Hematopoietic multipotent progenitor cell treated with erythropoietin and hydrocortisone succinate and interleukin-3 and kit ligand, for 4 days (in vitro differentiated cells): ENCODE data around the gene ADGRF1.
"Not testable (repeated sequence)": the region's sequence is repeated elsewhere in the genome, so short reads cannot be mapped to it uniquely, and the experiment has no call there.

Experiments used
- DNase-seq: peaks from one replicate; pipeline ENCODE4 v3.0.0-alpha.2; 2015

The ADGRF1 gene

DNA sequence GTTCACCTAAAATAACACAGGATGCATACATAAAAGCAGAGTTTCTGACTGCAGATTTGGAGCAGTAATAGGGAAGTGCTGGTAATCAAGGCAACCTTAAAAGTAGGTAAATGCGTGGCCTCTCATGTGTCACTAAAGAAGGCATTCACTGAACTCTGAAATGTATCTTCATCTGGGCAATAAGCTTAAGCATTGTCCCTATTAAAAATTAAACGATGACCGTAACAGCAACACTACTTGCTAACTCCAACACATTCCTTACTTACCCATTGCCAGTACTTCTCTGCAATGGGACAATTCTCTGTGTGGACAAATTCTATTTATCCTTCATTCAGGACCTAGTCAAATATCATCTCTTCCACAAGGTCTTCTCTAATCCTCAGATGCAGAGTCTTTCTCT is 19.9 kb downstream of the ADGRF1 start:
- DNase-seq = no peak

DNA sequence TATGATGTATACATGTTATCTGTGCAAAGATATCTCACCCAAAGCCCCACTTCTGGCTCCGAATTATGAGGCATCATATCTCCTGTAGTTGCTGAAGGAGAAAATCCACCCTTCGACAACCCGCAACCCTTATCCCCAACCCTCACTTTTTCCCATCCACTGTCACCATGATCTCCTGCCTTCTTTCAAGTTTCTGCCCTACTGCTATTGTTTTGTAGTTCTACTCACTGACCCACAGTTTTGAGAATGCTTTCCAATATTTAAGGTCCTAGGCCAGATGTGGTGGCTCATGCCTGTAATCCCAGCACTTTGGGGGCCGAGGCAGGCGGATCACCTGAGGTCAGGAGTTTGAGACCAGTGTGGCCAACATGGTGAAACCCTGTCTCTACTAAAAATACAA is 22.2 kb downstream of the ADGRF1 start:
- DNase-seq = no peak

GRCh38 chr6:47016909-47017308 is 25.2 kb downstream of the ADGRF1 start:
- no peak for DNase-seq

- DNase-seq = peak; percentile 34
Observed at GRCh38 chr6:47016261-47016660, 25.9 kb downstream of the ADGRF1 start.

- no peak for DNase-seq
Observed at GRCh38 chr6:47014401-47014800, 27.7 kb downstream of the ADGRF1 start.

- no peak for DNase-seq
Observed at GRCh38 chr6:47009583-47009982, 32.5 kb downstream of the ADGRF1 start.

DNA sequence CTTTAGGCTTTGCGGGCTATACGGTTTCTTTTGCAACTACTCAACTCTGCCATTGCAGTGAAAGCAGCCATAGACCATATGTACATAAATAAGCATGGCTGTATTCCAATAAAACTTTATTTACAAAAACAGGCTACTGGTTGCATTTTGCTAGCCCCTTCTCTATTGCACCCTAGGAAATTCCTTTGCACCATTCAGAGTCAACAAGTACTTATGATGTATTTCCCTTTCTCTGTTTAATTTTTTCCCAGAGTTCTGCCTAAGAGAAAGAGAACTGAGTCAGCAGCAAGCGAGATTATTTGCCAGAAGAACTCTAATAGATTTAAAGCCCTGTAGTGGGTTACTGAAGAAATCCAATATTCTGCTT is 33.8 kb downstream of the ADGRF1 start:
- no peak for DNase-seq

- no peak for DNase-seq
Observed at GRCh38 chr6:47007657-47008396, 34.3 kb downstream of the ADGRF1 start.

DNA sequence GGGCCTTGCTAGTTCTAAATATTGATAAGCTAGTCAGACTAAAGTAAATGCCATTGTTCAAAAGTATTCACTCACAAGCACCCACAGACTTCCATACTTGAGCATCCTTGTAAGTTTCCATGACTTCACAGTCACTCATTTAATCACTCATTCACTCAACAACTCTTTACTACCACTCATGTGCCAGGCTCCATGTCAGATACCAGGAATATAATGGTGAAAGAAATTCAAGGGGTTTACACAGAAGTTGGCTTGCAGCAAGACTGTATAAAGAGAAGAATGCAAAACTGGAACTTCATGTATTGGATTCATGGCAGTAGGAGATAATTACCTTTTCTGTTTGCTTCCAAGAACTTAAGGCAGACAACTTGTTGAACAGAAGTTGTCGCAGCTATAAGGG is 36.6 kb downstream of the ADGRF1 start:
- no peak for DNase-seq

DNA sequence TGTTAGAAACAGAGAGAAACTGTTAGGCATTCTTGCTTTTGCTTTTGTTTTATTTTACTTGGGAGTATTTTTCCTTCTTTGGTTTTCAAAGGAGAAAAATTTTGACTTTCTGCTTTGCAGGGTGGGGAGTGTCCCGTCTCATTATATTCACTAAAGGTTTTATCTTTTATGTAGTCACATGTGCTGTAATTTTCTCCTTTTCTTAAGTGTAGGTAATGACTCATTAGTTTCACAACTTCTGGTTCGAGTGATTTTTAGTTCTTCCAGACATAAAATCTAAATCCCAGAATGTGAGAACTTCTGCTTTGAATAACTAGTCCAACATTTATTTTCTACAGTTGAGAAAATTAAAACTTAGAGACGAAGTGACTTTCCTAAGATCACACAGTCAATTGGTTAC is 37.7 kb downstream of the ADGRF1 start:
- peak; percentile 25 for DNase-seq

DNA sequence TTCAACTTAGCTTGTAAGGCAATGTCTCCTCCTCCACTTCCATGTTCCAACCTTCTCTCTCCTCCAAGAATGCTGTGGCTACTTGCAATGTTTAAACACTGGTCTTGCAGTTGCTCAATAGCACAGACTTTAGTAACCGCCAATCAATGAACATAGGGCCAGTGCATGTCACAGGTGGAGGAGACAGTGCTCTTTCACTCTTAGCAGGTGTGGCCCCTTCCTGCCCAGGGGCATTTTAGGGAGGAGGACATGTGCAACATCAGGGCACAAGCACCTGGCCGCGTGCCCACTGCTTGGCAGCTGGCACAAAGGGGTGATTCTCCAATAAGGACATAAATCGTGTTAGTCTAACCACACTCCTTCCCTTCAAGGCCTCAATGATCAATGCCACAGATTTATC is 41.3 kb downstream of the ADGRF1 start:
- DNase-seq = no peak

GRCh38 chr6:46998436-46999017 is 43.6 kb downstream of the ADGRF1 start:
- no peak for DNase-seq

GRCh38 chr6:46997646-46998045 is 44.5 kb downstream of the ADGRF1 start:
- DNase-seq = no peak

GRCh38 chr6:46996860-46997641 is 45.1 kb downstream of the ADGRF1 start:
- no peak for DNase-seq

DNA sequence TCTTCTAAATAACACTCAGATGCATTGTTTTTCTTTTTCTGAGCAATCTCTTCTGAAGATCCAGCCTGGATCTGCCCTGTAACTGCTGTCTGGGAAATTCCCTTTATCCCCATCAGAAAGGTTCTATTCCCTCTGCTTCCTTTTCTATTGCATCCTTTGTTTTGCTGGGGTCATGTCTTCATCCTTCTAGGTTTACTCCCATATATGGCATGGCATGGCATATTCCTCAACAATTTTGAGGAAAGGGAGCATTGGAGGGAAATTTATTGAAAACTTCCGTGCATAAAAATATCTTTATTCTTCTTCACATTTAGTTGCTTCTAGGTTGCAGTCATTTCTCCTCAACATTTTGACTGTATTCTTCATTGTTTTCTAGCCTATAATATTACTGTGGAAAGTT is 47.2 kb downstream of the ADGRF1 start:
- DNase-seq = no peak

- DNase-seq = no peak
Observed at GRCh38 chr6:46993846-46994245, 48.3 kb downstream of the ADGRF1 start.

DNA sequence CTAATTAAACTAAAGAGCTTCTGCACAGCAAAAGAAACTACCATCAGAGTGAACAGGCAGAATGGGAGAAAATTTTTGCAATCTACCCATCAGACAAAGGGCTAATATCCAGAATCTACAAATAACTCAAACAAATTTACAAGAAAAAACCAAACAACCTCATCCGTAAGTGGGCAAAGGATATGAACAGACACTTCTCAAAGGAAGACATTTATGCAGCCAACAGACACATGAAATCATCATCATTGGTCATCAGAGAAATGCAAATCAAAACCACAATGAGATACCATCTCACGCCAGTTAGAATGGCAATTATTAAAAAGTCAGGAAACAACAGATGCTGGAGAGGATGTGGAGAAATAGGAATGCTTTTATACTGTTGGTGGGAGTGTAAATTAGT is 49.7 kb downstream of the ADGRF1 start:
- not testable (repeated sequence) for DNase-seq

- peak; percentile 86 for DNase-seq
Observed at GRCh38 chr6:46990818-46991510, 51.2 kb downstream of the ADGRF1 start.

DNA sequence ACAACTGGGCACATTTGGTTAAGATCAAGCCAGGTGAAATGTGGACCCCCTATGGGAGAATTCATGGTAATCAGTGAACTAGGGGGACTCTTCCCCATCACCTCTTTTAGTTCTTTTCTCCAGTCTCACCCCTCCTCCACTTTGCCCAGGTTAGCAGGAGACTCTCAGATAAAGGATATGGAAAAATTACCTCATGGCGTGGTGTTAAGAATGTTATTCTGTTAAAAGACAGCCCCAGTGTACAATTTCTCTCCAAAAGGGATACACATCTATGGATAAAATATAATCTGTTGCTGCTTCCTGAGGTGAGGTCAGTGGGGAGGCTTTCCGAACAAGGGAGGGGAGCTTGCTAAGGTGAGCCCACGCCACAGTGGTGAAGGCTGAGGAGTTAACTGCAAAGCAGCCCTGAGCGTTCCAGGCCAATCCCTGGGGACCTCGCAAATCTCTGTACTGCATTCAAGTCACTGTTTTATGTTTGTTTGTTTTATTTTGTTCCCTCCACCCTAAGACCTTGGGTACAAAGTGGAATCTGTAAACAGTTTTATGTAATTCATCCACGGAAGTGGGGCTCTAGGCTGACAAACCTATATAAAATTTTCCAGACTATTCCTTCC is 52.0 kb downstream of the ADGRF1 start:
- no peak for DNase-seq

- DNase-seq = peak; percentile 18
Observed at GRCh38 chr6:46989398-46989797, 52.7 kb downstream of the ADGRF1 start.

DNA sequence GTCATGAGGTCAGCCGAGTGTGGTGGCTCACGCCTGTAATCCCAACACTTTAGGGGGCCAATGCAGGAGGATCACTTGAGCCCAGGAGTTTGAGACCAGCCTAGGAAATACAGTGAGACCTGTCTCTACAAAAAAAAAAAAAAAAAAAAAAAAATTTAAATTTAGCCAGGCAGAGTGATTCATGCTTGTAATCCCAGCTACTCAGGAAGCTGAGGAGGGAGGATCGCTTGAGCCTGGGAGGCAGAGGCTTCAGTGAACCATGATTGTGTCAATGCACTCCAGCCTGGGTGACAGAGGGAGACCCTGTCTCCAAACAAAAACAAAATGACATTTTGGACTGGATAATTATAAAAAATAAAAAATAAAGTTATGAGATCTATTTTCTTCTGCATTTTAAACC is 56.2 kb downstream of the ADGRF1 start:
- DNase-seq = no peak

GRCh38 chr6:46983007-46983411 is 59.1 kb downstream of the ADGRF1 start:
- no peak for DNase-seq

DNA sequence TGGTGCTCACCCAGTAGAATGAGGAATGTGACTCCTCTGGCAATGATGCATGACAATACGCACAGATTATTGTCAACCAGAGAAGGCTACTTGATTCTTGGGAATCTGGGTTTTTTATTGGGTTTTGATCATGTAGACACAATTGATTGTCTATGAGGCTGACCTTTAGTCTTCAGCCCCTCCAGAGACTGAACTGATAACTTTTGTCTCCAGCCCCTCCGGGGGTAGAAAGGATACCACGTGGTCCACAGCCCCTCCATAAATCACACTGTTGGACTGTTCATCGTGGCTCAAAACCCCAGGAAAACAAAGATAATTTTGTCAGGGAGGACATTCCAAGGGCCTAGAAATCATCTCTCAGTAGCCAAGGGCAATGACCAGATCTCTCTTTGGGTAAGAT is 62.9 kb downstream of the ADGRF1 start:
- no peak for DNase-seq
